ENCODE data around the gene STEAP3.

STEAP3 gene

DNA sequence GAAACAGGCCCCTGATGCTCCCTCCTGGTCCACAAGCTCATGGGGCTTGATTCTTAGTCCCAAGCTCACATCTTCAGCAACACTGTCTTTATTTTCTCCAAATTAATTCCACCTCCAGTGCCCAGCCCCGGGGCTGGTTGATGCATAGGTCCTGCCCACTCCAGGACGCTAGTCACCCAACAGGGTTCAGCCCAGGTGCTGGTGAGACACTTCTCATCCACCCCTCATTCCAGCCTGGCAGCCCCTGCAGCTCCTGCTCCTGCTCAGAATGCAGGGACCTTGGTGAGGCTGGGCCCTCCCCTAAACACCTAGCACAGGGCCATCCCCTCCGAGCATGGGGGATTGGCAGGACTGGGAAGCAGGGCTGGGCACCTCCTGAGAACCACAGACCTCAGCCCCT lies 25.7 kb downstream of the STEAP3 start:
- Histone ChIP-seq H3K4me2 (ENCODE audit: low read depth, low read length, poor library complexity, severe bottlenecking) (no peak overlapping the region), H3F3A (ENCODE audit: low read depth) (no peaks in the 10 kb centered on the region), H3K36me3 (ENCODE audit: insufficient read depth, low read length) (no peaks in the 10 kb centered on the region)

GRCh38 chr2:119249855-119250717 lies 26.5 kb downstream of the STEAP3 start:
- H3K36me3 ChIP-seq (ENCODE audit: insufficient read depth, low read length), result no peaks in the 10 kb centered on the region
- H4K20me1 ChIP-seq (ENCODE audit: insufficient read depth, low read length, poor library complexity, severe bottlenecking), result no peaks in the 10 kb centered on the region
- no peak for TF ChIP-seq EZH2phosphoT487 (IDR thresholded peaks at IDR 0.05; ENCODE audit: borderline replicate concordance)
- TF ChIP-seq, protein P1, sequence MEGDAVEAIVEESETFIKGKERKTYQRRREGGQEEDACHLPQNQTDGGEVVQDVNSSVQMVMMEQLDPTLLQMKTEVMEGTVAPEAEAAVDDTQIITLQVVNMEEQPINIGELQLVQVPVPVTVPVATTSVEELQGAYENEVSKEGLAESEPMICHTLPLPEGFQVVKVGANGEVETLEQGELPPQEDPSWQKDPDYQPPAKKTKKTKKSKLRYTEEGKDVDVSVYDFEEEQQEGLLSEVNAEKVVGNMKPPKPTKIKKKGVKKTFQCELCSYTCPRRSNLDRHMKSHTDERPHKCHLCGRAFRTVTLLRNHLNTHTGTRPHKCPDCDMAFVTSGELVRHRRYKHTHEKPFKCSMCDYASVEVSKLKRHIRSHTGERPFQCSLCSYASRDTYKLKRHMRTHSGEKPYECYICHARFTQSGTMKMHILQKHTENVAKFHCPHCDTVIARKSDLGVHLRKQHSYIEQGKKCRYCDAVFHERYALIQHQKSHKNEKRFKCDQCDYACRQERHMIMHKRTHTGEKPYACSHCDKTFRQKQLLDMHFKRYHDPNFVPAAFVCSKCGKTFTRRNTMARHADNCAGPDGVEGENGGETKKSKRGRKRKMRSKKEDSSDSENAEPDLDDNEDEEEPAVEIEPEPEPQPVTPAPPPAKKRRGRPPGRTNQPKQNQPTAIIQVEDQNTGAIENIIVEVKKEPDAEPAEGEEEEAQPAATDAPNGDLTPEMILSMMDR (conservative IDR thresholded peaks at IDR 0.05; ENCODE audit: low read length), result no peak
- no peaks in the 10 kb centered on the region for H3F3A ChIP-seq (ENCODE audit: low read depth)
- no peaks in the 10 kb centered on the region for H3K27me3 ChIP-seq (ENCODE audit: insufficient read depth, low read length, poor library complexity, severe bottlenecking)
- no peaks in the 10 kb centered on the region for H3K79me2 ChIP-seq (ENCODE audit: insufficient read depth, low read length)
- H3K4me2 ChIP-seq (ENCODE audit: low read depth, low read length, poor library complexity, severe bottlenecking), result no peak overlapping the region
- H3K9me3 ChIP-seq (ENCODE audit: insufficient read depth, low read depth, low read length), result no peaks in the 10 kb centered on the region
- H3K4me1 ChIP-seq (ENCODE audit: insufficient read depth, low read length, poor library complexity, severe bottlenecking), result no peaks in the 10 kb centered on the region
- no peak overlapping the region for H3K9ac ChIP-seq (ENCODE audit: low read depth, low read length, poor library complexity, severe bottlenecking)
- no peaks in the 10 kb centered on the region for H3K9me2 ChIP-seq (replicated peaks; ENCODE audit: low read depth, low read length)
- no peak overlapping the region for H3K4me3 ChIP-seq (ENCODE audit: low read length, poor library complexity, severe bottlenecking)
- no peak overlapping the region for H2AFZ ChIP-seq (ENCODE audit: low read length)

More for the DNA sequence above, 25.7 kb downstream of the STEAP3 start:
- H3K79me2 ChIP-seq (ENCODE audit: insufficient read depth, low read length), result no peaks in the 10 kb centered on the region
- H3K27me3 ChIP-seq (ENCODE audit: insufficient read depth, low read length, poor library complexity, severe bottlenecking), result no peaks in the 10 kb centered on the region
- no peak overlapping the region for H3K9ac ChIP-seq (ENCODE audit: low read depth, low read length, poor library complexity, severe bottlenecking)
- H3K9me2 ChIP-seq (replicated peaks; ENCODE audit: low read depth, low read length), result no peaks in the 10 kb centered on the region
- TF ChIP-seq EZH2phosphoT487 (IDR thresholded peaks at IDR 0.05; ENCODE audit: borderline replicate concordance), result no peak
- TF ChIP-seq, protein P1 (conservative IDR thresholded peaks at IDR 0.05; ENCODE audit: low read length), result no peak
- no peak overlapping the region for H2AFZ ChIP-seq (ENCODE audit: low read length)
- H3K9me3 ChIP-seq (ENCODE audit: insufficient read depth, low read depth, low read length), result no peaks in the 10 kb centered on the region
- H3K4me3 ChIP-seq (ENCODE audit: low read length, poor library complexity, severe bottlenecking), result no peak overlapping the region
- H4K20me1 ChIP-seq (ENCODE audit: insufficient read depth, low read length, poor library complexity, severe bottlenecking), result no peaks in the 10 kb centered on the region
- H3K4me1 ChIP-seq (ENCODE audit: insufficient read depth, low read length, poor library complexity, severe bottlenecking), result no peaks in the 10 kb centered on the region

DNA sequence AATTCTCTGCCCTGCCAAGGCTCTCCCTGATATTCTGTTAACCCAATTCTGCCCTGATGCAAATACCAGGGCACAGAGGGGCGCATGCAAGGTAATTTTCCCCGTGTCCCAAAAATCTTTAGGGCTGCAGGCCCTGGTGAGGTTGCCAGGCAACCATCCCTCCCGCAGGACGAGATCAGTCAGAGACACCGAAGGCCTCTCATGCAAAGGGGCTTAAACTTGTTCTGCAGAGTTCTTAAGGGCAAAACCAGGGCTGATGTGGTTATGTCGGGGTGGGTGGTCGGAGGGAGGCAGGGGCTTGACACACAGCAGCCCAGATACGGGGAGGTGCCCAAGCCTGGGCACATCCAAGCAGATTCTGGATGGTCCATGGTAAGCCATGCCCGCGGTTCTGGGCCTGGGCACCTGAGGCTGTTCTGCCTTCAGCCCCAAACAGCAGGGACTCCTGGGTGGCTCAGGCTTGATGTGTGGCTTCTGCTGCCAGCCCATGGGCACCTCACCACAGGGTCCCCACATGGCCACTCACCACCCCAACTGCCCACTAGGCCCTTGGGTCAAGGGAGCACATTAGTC lies 27.2 kb downstream of the STEAP3 start:
- no peaks in the 10 kb centered on the region for H3K9me3 ChIP-seq (ENCODE audit: insufficient read depth, low read depth, low read length)
- H3K4me1 ChIP-seq (ENCODE audit: insufficient read depth, low read length, poor library complexity, severe bottlenecking), result no peaks in the 10 kb centered on the region
- no peaks in the 10 kb centered on the region for H3K9me2 ChIP-seq (replicated peaks; ENCODE audit: low read depth, low read length)
- TF ChIP-seq, protein P1 (conservative IDR thresholded peaks at IDR 0.05; ENCODE audit: low read length), result no peak
- TF ChIP-seq EZH2phosphoT487 (IDR thresholded peaks at IDR 0.05; ENCODE audit: borderline replicate concordance), result no peak
- H3K4me2 ChIP-seq (ENCODE audit: low read depth, low read length, poor library complexity, severe bottlenecking), result no peak overlapping the region
- H3K27me3 ChIP-seq (ENCODE audit: insufficient read depth, low read length, poor library complexity, severe bottlenecking), result no peaks in the 10 kb centered on the region
- H2AFZ ChIP-seq (ENCODE audit: low read length), result no peak overlapping the region
- no peaks in the 10 kb centered on the region for H3K79me2 ChIP-seq (ENCODE audit: insufficient read depth, low read length)
- no peaks in the 10 kb centered on the region for H3F3A ChIP-seq (ENCODE audit: low read depth)
- no peaks in the 10 kb centered on the region for H4K20me1 ChIP-seq (ENCODE audit: insufficient read depth, low read length, poor library complexity, severe bottlenecking)
- no peak overlapping the region for H3K4me3 ChIP-seq (ENCODE audit: low read length, poor library complexity, severe bottlenecking)
- H3K36me3 ChIP-seq (ENCODE audit: insufficient read depth, low read length), result no peaks in the 10 kb centered on the region
- H3K9ac ChIP-seq (ENCODE audit: low read depth, low read length, poor library complexity, severe bottlenecking), result no peak overlapping the region

Measured in Loucy (cell line).